SH-SY5Y (cell line): ENCODE data around the gene EXPH5.

Experiments used
- GATA2 ChIP-seq: IDR thresholded peaks from 2 replicates; pipeline ENCODE4 v1.6.1; 2011; ENCODE audit warnings: mild to moderate bottlenecking, low read depth, low read length
- GATA3 ChIP-seq: IDR thresholded peaks from 2 replicates; pipeline ENCODE4 v1.6.1; 2011; ENCODE audit warnings: low read depth, mild to moderate bottlenecking, low read length, moderate library complexity

GRCh38 chr11:108599978-108600377 is 6.4 kb upstream of the EXPH5 start:
- TF ChIP-seq GATA3: no peak
- TF ChIP-seq GATA2: no peak
